GM12891 (cell line): Measurements from ENCODE around the gene TERC.

Experiments
- PAX5 ChIP-seq: IDR thresholded peaks from 2 replicates; pipeline ENCODE4 v1.6.1; 2011; ENCODE audit warnings: low read length, moderate library complexity, mild to moderate bottlenecking; ENCODE audit not compliant: insufficient read depth, severe bottlenecking
- POLR2A ChIP-seq: IDR thresholded peaks from 2 replicates; pipeline ENCODE4 v1.6.1; 2011; ENCODE audit warnings: low read depth, low read length, control low read depth
- POLR2AphosphoS5 ChIP-seq: IDR thresholded peaks from 2 replicates; pipeline ENCODE4 v1.6.1; 2011; ENCODE audit warnings: low read depth, low read length, control low read depth

- TF ChIP-seq POLR2A: no peak
- TF ChIP-seq POLR2AphosphoS5: no peak
- no peak for TF ChIP-seq PAX5
These were observed 10.1 kb downstream of the TERC start for GRCh38 chr3:169754711-169755110.
